Measurements from ENCODE around the gene DNAI4. TPM values are rescaled to one million over a fixed set of nuclear protein-coding genes. Genes with fewer than 3 reads are reported as not detected.
A peak's percentile ranks its signal among the peaks of the same experiment; 100 is the strongest.

The DNAI4 gene
- total RNA-seq, 1 experiment from 2014 or later, result 3.9 TPM

GRCh38 chr1:66929999-66930822 lies 5.6 kb upstream of the DNAI4 start:
- no peaks in the 10 kb centered on the region for H3K9me3 ChIP-seq (ENCODE audit: control insufficient read depth in 1 of 2, insufficient read depth in 1 of 2, low read depth in 1 of 2, low read length in 2 of 2)
- intact Hi-C loops (cut with micrococcal nuclease), result no loop called here
- peaks cover 79% of the 10 kb centered on the region for H3K79me2 ChIP-seq (ENCODE audit: insufficient read depth, low read length)
- ChIA-PET POLR2A (no interaction called here), CTCF (no interaction called here), RAD21 (ENCODE audit: low non-redundant PET in 1 of 2, low total read pairs in 2 of 2, uncharacterized antibody in 2 of 2, unreplicated experiment in 2 of 2) (no interaction called here)
- peaks cover 18 to 25% of the 10 kb centered on the region in 2 experiments; a peak in 3 of 4 replicates for H3K4me1 ChIP-seq (ENCODE audit: control insufficient read depth in 1 of 2, insufficient read depth in 2 of 2, low read length in 2 of 2)
- no peaks in the 10 kb centered on the region for H3K9me2 ChIP-seq (ENCODE audit: insufficient read depth)
- no peak overlapping the region for H2AFZ ChIP-seq (ENCODE audit: low read depth, low read length, poor library complexity, severe bottlenecking)
- no peaks in the 10 kb centered on the region for H3K36me3 ChIP-seq (ENCODE audit: control insufficient read depth in 1 of 2, insufficient read depth in 2 of 2, low read length in 2 of 2)
- H4K20me1 ChIP-seq (ENCODE audit: insufficient read depth), result no peaks in the 10 kb centered on the region
- peak; percentile 84 for DNase-seq (ENCODE audit: low read depth, low spot score)
- BruUV-seq (replicated peaks), result no TSS peak
- peak overlapping the region; percentile 61 to 77 for H3K4me3 ChIP-seq (replicated peaks in 1 of 2; ENCODE audit: low read depth in 1 of 2, low read length in 2 of 2)
- H3K4me2 ChIP-seq (ENCODE audit: low read length), result peak overlapping the region; percentile 86
- peak; percentile 69 for ATAC-seq
- H3K27me3 ChIP-seq (ENCODE audit: insufficient read depth, low read length), result no peaks in the 10 kb centered on the region
- peak overlapping the region; percentile 83 for H3K27ac ChIP-seq (ENCODE audit: low read depth, low read length)
- H3K9ac ChIP-seq (ENCODE audit: low read length), result peak overlapping the region; percentile 84
- TF ChIP-seq ELF1 (IDR thresholded peaks at IDR 0.05; ENCODE audit: borderline replicate concordance, low read depth) (no peak), REST (IDR thresholded peaks at IDR 0.05; ENCODE audit: low read depth) (no peak), SP1 (IDR thresholded peaks at IDR 0.05; ENCODE audit: low read depth) (peak; percentile 33; the same call in 1 of the 2 replicates), CBX3 (IDR thresholded peaks at IDR 0.05; ENCODE audit: low read depth) (0 out of 2 replicates have a peak, but pooled peaks have one; percentile 7), SRF (IDR thresholded peaks at IDR 0.05; ENCODE audit: low read depth) (no peak), RAD21 (IDR thresholded peaks at IDR 0.05; ENCODE audit: low read depth) (no peak), POLR2A (IDR thresholded peaks at IDR 0.05; ENCODE audit: borderline replicate concordance, extremely low read depth, insufficient read depth, insufficient read length) (no peak), CEBPB (IDR thresholded peaks at IDR 0.05; ENCODE audit: low read depth) (no peak), ATF3 (IDR thresholded peaks at IDR 0.05) (no peak), EZH2 (IDR thresholded peaks at IDR 0.05) (no peak), EZH2phosphoT487 (IDR thresholded peaks at IDR 0.05; ENCODE audit: borderline replicate concordance) (no peak), ZFX (IDR thresholded peaks at IDR 0.05) (peak; percentile 81), EGR1 (IDR thresholded peaks at IDR 0.05; ENCODE audit: low read depth) (peak; percentile 88), JUND (IDR thresholded peaks at IDR 0.05) (no peak), YY1 (IDR thresholded peaks at IDR 0.05; ENCODE audit: extremely low read depth, insufficient replicate concordance, low read depth, low read length) (peak; percentile 88), SIN3A (IDR thresholded peaks at IDR 0.05; ENCODE audit: low read depth) (no peak), CTCF (IDR thresholded peaks at IDR 0.05 in 2 of 3, conservative IDR thresholded peaks at IDR 0.05 in 1 of 3; ENCODE audit: borderline replicate concordance in 1 of 3, insufficient read depth in 1 of 3, low read depth in 2 of 3, low read length in 2 of 3) (peak in 1 of 3 experiments; percentile 36; a peak in 1 of 6 replicates), TCF7L2 (IDR thresholded peaks at IDR 0.05; ENCODE audit: borderline replicate concordance, extremely low read depth, insufficient read depth, insufficient read length) (peak; percentile 35), ZBTB33 (IDR thresholded peaks at IDR 0.05; ENCODE audit: extremely low read depth, insufficient replicate concordance, low read length) (no peak)
